Measurements from ENCODE around the gene PDK2.

PDK2 gene

GRCh38 chr17:50106393-50107131 lies 11.4 kb downstream of the PDK2 start:
- Histone ChIP-seq H3K79me2 (ENCODE audit: insufficient read depth, low read length) (no peaks in the 10 kb centered on the region), H3K9ac (ENCODE audit: low read length) (no peak overlapping the region)
- TF ChIP-seq, protein P1, sequence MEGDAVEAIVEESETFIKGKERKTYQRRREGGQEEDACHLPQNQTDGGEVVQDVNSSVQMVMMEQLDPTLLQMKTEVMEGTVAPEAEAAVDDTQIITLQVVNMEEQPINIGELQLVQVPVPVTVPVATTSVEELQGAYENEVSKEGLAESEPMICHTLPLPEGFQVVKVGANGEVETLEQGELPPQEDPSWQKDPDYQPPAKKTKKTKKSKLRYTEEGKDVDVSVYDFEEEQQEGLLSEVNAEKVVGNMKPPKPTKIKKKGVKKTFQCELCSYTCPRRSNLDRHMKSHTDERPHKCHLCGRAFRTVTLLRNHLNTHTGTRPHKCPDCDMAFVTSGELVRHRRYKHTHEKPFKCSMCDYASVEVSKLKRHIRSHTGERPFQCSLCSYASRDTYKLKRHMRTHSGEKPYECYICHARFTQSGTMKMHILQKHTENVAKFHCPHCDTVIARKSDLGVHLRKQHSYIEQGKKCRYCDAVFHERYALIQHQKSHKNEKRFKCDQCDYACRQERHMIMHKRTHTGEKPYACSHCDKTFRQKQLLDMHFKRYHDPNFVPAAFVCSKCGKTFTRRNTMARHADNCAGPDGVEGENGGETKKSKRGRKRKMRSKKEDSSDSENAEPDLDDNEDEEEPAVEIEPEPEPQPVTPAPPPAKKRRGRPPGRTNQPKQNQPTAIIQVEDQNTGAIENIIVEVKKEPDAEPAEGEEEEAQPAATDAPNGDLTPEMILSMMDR (IDR thresholded peaks at IDR 0.05; ENCODE audit: insufficient read depth, low read length, poor library complexity, severe bottlenecking): no peak
- TF ChIP-seq EZH2phosphoT487 (conservative IDR thresholded peaks at IDR 0.05; ENCODE audit: low read length): no peak

DNA sequence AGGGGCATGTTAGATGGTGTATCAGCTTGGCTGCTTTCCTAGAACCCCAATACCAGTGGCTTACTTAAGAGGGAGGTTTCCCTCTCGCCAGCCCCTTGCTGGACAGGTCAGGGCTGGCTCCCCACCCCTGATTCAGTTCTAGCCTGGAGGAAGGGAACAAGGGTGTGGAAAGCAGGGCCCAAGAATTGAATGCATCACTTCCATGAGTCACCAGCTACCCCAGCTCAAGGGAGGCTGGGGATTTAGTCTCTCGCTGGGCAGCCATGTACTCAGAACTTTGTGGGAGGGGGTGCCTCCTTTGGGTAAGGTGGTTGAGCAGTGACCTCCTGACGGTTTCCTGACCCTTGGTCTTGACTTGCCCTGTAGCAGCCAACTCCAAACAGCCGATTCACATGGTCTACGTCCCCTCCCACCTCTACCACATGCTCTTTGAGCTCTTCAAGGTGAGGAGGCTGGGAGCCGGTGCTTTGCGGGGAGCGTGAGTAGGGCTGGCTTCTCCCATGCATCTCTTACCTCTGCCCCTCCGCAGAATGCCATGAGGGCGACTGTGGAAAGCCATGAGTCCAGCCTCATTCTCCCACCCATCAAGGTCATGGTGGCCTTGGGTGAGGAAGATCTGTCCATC lies 12.8 kb downstream of the PDK2 start:
- H3K9me3 ChIP-seq (ENCODE audit: insufficient read depth, low read length): no peaks in the 10 kb centered on the region
- H3K9ac ChIP-seq (ENCODE audit: low read length): no peak overlapping the region
- no peaks in the 10 kb centered on the region for H3K9me2 ChIP-seq (replicated peaks; ENCODE audit: insufficient read depth, low read length)
- H3K36me3 ChIP-seq (ENCODE audit: low read length): no peaks in the 10 kb centered on the region
- no peak for TF ChIP-seq EZH2phosphoT487 (conservative IDR thresholded peaks at IDR 0.05; ENCODE audit: low read length)
- TF ChIP-seq, protein P1 (IDR thresholded peaks at IDR 0.05; ENCODE audit: insufficient read depth, low read length, poor library complexity, severe bottlenecking): no peak
- H3K27ac ChIP-seq (ENCODE audit: low read depth, low read length): no peak overlapping the region
- H3F3A ChIP-seq (ENCODE audit: insufficient read depth): no peaks in the 10 kb centered on the region
- H4K20me1 ChIP-seq (ENCODE audit: low read depth, low read length): no peaks in the 10 kb centered on the region
- no peaks in the 10 kb centered on the region for H3K27me3 ChIP-seq (ENCODE audit: low read length)
- H3K4me2 ChIP-seq (ENCODE audit: low read depth, low read length, poor library complexity, severe bottlenecking): no peak overlapping the region
- no peaks in the 10 kb centered on the region for H3K79me2 ChIP-seq (ENCODE audit: insufficient read depth, low read length)
- H2AFZ ChIP-seq (ENCODE audit: low read depth, low read length, severe bottlenecking): no peak overlapping the region
- no peak overlapping the region for H3K4me3 ChIP-seq (ENCODE audit: insufficient read depth, low read length, poor library complexity, severe bottlenecking)

More at GRCh38 chr17:50106393-50107131, 11.4 kb downstream of the PDK2 start:
- Histone ChIP-seq H3K9me3 (ENCODE audit: insufficient read depth, low read length) (no peaks in the 10 kb centered on the region), H3K4me2 (ENCODE audit: low read depth, low read length, poor library complexity, severe bottlenecking) (no peak overlapping the region), H4K20me1 (ENCODE audit: low read depth, low read length) (no peaks in the 10 kb centered on the region), H2AFZ (ENCODE audit: low read depth, low read length, severe bottlenecking) (no peak overlapping the region), H3K27me3 (ENCODE audit: low read length) (no peaks in the 10 kb centered on the region), H3K9me2 (replicated peaks; ENCODE audit: insufficient read depth, low read length) (no peaks in the 10 kb centered on the region), H3K36me3 (ENCODE audit: low read length) (no peaks in the 10 kb centered on the region), H3K27ac (ENCODE audit: low read depth, low read length) (no peak overlapping the region), H3F3A (ENCODE audit: insufficient read depth) (no peaks in the 10 kb centered on the region), H3K4me3 (ENCODE audit: insufficient read depth, low read length, poor library complexity, severe bottlenecking) (no peak overlapping the region)

- no peaks in the 10 kb centered on the region for H3K9me2 ChIP-seq (replicated peaks; ENCODE audit: insufficient read depth, low read length)
- H3K9ac ChIP-seq (ENCODE audit: low read length): no peak overlapping the region
- H3K79me2 ChIP-seq (ENCODE audit: insufficient read depth, low read length): no peaks in the 10 kb centered on the region
- no peak overlapping the region for H3K4me3 ChIP-seq (ENCODE audit: insufficient read depth, low read length, poor library complexity, severe bottlenecking)
- TF ChIP-seq, protein P1 (IDR thresholded peaks at IDR 0.05; ENCODE audit: insufficient read depth, low read length, poor library complexity, severe bottlenecking): no peak
- no peak for TF ChIP-seq EZH2phosphoT487 (conservative IDR thresholded peaks at IDR 0.05; ENCODE audit: low read length)
- no peaks in the 10 kb centered on the region for H3K27me3 ChIP-seq (ENCODE audit: low read length)
- H2AFZ ChIP-seq (ENCODE audit: low read depth, low read length, severe bottlenecking): no peak overlapping the region
- no peak overlapping the region for H3K27ac ChIP-seq (ENCODE audit: low read depth, low read length)
- no peaks in the 10 kb centered on the region for H3K36me3 ChIP-seq (ENCODE audit: low read length)
- H4K20me1 ChIP-seq (ENCODE audit: low read depth, low read length): no peaks in the 10 kb centered on the region
- H3F3A ChIP-seq (ENCODE audit: insufficient read depth): no peaks in the 10 kb centered on the region
- no peak overlapping the region for H3K4me2 ChIP-seq (ENCODE audit: low read depth, low read length, poor library complexity, severe bottlenecking)
- no peaks in the 10 kb centered on the region for H3K9me3 ChIP-seq (ENCODE audit: insufficient read depth, low read length)
Measured at GRCh38 chr17:50108556-50108955, 13.4 kb downstream of the PDK2 start.
